ENCODE measurements around the gene ADARB1.

DNA sequence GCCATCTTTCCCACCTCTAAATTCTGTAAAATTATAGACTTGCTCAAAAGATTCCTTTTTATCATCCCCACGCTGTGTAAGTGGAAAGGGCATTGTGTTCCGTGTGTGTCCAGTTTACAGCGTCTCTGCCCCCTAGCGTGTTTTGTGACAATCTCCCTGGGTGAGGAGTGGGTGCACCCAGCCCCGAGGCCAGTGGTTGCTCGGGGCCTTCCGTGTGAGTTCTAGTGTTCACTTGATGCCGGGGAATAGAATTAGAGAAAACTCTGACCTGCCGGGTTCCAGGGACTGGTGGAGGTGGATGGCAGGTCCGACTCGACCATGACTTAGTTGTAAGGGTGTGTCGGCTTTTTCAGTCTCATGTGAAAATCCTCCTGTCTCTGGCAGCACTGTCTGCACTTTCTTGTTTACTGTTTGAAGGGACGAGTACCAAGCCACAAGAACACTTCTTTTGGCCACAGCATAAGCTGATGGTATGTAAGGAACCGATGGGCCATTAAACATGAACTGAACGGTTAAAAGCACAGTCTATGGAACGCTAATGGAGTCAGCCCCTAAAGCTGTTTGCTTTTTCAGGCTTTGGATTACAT is 151.5 kb downstream of the ADARB1 start:
- TF ChIP-seq, protein P1, sequence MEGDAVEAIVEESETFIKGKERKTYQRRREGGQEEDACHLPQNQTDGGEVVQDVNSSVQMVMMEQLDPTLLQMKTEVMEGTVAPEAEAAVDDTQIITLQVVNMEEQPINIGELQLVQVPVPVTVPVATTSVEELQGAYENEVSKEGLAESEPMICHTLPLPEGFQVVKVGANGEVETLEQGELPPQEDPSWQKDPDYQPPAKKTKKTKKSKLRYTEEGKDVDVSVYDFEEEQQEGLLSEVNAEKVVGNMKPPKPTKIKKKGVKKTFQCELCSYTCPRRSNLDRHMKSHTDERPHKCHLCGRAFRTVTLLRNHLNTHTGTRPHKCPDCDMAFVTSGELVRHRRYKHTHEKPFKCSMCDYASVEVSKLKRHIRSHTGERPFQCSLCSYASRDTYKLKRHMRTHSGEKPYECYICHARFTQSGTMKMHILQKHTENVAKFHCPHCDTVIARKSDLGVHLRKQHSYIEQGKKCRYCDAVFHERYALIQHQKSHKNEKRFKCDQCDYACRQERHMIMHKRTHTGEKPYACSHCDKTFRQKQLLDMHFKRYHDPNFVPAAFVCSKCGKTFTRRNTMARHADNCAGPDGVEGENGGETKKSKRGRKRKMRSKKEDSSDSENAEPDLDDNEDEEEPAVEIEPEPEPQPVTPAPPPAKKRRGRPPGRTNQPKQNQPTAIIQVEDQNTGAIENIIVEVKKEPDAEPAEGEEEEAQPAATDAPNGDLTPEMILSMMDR (IDR thresholded peaks at IDR 0.05), result no peak
- no peak for TF ChIP-seq POLR2A (IDR thresholded peaks at IDR 0.05)

All from transverse colon (tissue), 3 donors.